ENCODE measurements around the gene ABL1.

DNA sequence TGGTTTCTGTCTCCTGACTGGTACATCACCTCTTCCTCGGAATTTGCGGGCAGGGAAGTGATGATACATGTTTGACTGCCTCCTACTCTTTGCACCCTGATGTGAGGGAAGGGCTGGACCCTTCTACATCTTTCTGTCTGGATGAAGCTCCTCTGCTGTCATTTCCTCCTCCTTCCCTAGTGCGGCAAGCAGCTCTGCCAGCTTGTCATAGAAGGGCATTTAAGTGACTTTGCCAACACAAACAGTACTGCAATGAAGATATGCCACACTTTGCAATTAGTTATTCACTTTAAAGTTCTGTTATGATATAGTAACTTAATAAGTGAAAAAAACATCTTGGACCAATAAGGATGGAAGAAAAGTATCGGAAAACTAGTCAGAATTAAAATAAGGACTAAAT lies 48.5 kb upstream of the ABL1 start:
- no peak for TF ChIP-seq POLR2A (IDR thresholded peaks at IDR 0.05)
- TF ChIP-seq, protein P1, sequence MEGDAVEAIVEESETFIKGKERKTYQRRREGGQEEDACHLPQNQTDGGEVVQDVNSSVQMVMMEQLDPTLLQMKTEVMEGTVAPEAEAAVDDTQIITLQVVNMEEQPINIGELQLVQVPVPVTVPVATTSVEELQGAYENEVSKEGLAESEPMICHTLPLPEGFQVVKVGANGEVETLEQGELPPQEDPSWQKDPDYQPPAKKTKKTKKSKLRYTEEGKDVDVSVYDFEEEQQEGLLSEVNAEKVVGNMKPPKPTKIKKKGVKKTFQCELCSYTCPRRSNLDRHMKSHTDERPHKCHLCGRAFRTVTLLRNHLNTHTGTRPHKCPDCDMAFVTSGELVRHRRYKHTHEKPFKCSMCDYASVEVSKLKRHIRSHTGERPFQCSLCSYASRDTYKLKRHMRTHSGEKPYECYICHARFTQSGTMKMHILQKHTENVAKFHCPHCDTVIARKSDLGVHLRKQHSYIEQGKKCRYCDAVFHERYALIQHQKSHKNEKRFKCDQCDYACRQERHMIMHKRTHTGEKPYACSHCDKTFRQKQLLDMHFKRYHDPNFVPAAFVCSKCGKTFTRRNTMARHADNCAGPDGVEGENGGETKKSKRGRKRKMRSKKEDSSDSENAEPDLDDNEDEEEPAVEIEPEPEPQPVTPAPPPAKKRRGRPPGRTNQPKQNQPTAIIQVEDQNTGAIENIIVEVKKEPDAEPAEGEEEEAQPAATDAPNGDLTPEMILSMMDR (IDR thresholded peaks at IDR 0.05), result no peak
- no peak for TF ChIP-seq EP300 (IDR thresholded peaks at IDR 0.05)
- TF ChIP-seq POLR2AphosphoS5 (IDR thresholded peaks at IDR 0.05), result no peak

Data from suprapubic skin (tissue), 4 donors.